ENCODE measurements around the gene CELF2.

The CELF2 gene
- 199 to 339 (median 241) reads per million in 9 experiments for total RNA-seq

DNA sequence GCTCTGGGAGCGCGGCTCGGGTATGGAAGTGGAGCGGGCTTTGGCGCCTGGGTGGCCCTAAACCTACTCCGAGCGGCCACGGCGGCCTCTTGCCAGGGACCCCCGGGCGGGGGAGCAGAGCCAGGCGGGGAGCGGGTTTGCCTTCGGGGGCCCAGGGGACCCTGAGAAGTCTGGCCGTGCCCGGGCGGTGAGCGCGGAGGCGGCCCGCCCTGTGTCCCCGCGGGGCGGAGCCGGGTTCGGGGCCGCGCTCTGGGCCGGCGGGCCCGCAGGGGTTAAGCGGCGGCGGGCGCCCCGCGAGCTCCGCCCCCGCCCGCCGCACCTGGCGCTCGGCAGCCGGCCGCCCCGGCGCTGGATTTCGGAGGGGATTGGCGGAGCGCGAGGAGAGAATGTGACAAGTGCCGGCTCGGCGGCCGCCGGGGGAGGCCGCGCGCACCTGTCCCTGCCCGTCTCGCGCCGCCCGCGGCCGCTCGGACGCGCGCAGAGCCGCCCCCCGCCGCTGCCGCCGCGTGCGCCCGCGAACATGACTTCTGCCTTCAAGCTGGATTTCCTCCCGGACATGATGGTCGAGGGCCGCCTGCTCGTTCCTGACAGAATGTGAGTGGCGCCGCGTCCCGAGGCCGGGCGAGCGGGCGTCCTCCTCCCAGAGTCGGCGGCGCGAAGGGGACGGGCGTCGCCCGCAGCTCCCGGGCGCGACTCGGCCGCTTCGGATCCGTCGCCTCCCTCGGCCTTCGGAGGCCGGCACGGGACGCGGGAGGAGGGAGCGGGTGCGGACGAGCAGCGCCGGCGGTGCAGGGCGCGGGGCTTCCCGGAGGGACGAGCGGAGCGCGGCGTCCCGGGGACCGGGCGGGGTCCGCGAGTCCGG is at the start of gene CELF2:
TSS of gene CELF2 (plus strand) at position 303 of the 862 bp plus-strand sequence. CDS start at position 521, 218 bp downstream.
- peaks cover 6% of the 10 kb centered on the region in 2 donors for H3K4me1 Mint-ChIP-seq (ENCODE audit: low read depth in 2 of 2)
- no peaks in the 10 kb centered on the region for H3K36me3 Mint-ChIP-seq (ENCODE audit: insufficient read depth)
- H3K9me3 Mint-ChIP-seq = no peaks in the 10 kb centered on the region
- DNase-seq = peak; percentile 12 to 28 (median 14)
- H3K27ac Mint-ChIP-seq = peak within 1 kb of the TSS in 1 of 2 donors; percentile 22
- peak; percentile 78 for ATAC-seq (replicated peaks)
- H3K4me3 Mint-ChIP-seq = peak within 1 kb of the TSS; percentile 66 to 67
- H3K27me3 Mint-ChIP-seq = peaks cover 68% of the 10 kb centered on the region in 2 donors

DNA sequence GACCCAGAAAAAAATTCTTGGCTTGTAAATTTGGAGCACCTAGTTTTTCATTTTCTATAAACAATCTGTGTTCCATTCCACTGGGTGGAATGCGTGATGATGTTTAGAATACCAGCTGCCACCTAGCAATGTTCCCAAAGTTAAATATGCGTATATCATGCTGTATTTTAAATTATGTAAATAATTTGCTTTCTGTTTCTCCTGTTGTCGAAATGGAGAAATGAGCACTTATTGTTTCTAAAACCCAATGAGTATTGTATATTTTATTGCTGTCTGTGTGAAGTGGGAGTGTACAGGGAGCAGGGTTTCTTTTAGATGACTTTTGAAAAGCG is 49.4 kb upstream of the CELF2 start:
- H3K4me1 Mint-ChIP-seq (ENCODE audit: low read depth in 2 of 2) = no peaks in the 10 kb centered on the region
- no peaks in the 10 kb centered on the region for H3K36me3 Mint-ChIP-seq (ENCODE audit: insufficient read depth)
- DNase-seq (no peak), ATAC-seq (replicated peaks) (no peak)
- H3K9me3 Mint-ChIP-seq = no peaks in the 10 kb centered on the region
- no peak overlapping the region for H3K27ac Mint-ChIP-seq
- peaks cover 47 to 58% of the 10 kb centered on the region in 2 donors for H3K27me3 Mint-ChIP-seq
- H3K4me3 Mint-ChIP-seq = no peak overlapping the region

DNA sequence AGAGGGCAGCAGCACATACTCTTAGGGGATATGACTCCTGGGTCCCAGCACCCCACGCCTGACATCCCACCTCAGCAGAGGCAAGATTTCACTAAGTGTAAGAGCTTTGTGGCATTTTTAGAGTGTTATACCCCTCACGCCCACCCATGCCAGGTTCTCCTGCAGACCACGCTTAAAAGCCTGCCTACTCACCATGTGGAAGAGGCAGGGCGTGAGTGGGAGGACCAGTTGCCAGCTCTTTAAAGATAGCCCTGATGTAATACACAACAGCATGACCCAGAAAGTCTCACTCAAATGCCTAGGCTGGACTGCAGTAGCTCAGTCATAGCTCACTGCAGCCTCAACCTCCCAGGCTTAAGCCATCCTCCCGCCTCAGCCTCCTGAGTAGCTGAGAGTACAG is 44.4 kb upstream of the CELF2 start:
- Mint-ChIP-seq H3K4me3 (no peak overlapping the region), H3K27me3 (peaks cover 53 to 77% of the 10 kb centered on the region in 2 donors), H3K9me3 (no peaks in the 10 kb centered on the region), H3K27ac (no peak overlapping the region), H3K36me3 (ENCODE audit: insufficient read depth) (no peaks in the 10 kb centered on the region), H3K4me1 (ENCODE audit: low read depth in 2 of 2) (peaks cover 0 to 3% of the 10 kb centered on the region in 2 donors)
- no peak for DNase-seq
- no peak for ATAC-seq (replicated peaks)

DNA sequence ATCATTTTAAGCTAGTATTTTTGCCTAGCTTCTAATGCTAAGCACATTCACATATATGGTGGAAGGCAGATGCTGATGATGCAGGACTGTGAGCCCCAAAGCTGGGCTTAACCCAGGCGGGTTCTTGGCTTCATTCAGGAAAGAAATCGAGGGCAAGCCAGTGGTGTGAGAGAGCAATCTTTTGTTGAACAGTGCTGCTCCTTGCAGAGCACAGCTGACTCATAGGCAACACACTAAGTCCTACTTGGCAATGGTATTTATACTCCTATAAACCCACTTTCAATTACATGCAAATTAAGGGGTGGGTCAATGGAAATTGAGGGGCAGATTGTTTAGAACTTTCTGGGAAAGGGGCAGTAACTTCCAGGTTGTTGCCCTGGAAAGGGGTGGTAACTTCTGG is 42.0 kb upstream of the CELF2 start:
- Mint-ChIP-seq H3K4me3 (no peak overlapping the region), H3K27ac (no peak overlapping the region), H3K4me1 (ENCODE audit: low read depth in 2 of 2) (peaks cover 0 to 3% of the 10 kb centered on the region in 2 donors), H3K9me3 (no peaks in the 10 kb centered on the region), H3K27me3 (peaks cover 63 to 79% of the 10 kb centered on the region in 2 donors), H3K36me3 (ENCODE audit: insufficient read depth) (no peaks in the 10 kb centered on the region)
- ATAC-seq (replicated peaks) = no peak
- DNase-seq = no peak

DNA sequence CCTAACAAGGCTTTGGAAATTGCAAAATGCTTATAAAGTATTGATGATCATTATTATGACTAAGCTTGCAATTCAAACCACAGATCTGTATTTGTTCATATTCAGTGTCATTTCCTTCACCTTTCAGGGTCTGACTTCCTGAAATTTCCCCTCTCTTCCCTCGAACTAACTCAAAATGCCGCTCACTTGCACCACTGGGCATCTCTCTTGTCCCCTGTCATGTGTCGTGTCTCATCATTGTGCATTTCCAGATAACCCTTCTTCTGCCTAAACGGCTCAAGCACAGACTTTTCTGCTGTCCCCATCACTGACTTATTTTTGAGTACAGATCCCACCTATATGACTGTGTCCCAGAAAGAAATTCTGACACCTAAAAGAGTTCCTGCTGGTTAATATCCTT is 41.0 kb upstream of the CELF2 start:
- Mint-ChIP-seq H3K9me3 (no peaks in the 10 kb centered on the region), H3K4me3 (no peak overlapping the region), H3K27me3 (peaks cover 58 to 74% of the 10 kb centered on the region in 2 donors), H3K27ac (no peak overlapping the region), H3K4me1 (ENCODE audit: low read depth in 2 of 2) (peaks cover 0 to 3% of the 10 kb centered on the region in 2 donors), H3K36me3 (ENCODE audit: insufficient read depth) (no peaks in the 10 kb centered on the region)
- ATAC-seq (replicated peaks) (no peak), DNase-seq (no peak)

DNA sequence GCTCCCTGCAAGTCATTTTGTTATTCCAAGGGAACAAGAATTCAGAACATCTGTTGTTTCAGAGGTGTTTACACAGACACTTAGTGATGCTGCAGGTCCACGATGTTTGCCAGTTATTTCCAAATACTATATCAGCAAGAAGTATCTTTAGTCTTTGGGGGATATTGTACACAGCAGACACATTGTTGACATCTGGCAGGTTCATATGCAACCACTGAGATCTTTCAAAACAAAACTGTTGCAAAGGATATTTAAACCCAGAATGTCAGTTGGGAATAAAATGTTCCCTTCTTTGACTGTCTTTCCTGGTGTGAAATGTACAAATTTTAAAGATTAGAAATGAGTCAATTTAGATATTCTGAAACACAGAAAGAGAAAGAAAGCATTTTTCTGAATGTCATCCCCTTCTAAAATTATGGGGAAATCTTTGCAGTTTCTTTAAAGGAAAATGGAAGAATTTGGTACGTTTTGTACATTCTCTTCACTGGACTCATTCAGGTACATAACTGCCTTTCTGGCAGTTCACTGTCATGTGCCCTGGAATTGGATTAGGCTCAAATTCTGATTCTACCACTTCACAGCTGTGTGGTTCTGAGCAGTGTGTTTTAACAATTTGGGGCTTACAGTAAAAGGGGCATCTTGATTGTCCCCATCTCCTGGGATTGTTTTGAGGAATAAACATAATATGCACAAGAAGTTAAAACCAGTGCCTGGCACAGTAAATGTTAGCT is 40.3 kb upstream of the CELF2 start:
- peaks cover 0 to 3% of the 10 kb centered on the region in 2 donors for H3K4me1 Mint-ChIP-seq (ENCODE audit: low read depth in 2 of 2)
- ATAC-seq (replicated peaks) = no peak
- H3K4me3 Mint-ChIP-seq = no peak overlapping the region
- H3K27ac Mint-ChIP-seq = no peak overlapping the region
- H3K36me3 Mint-ChIP-seq (ENCODE audit: insufficient read depth) = no peaks in the 10 kb centered on the region
- no peak for DNase-seq
- peaks cover 61 to 67% of the 10 kb centered on the region in 2 donors for H3K27me3 Mint-ChIP-seq
- H3K9me3 Mint-ChIP-seq = no peaks in the 10 kb centered on the region

DNA sequence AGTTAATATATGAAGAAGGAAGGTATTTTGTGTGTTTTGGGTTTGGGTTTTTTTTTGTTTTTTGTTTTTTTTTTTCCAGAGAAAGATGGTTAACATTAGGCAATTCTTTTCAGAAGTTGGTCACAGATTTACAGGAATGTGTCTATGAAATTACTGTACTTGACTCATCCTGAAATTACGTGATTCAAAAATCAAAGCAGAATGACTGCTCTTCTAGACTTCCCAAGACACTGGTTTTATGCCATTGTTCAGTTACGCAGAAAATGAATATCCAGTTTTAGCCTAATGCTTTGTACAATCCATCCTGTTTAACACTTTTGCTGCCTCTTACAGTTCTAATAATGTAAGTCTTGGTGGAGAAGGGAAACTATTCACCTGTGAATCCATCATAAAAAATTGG is 39.7 kb upstream of the CELF2 start:
- peaks cover 0 to 3% of the 10 kb centered on the region in 2 donors for H3K4me1 Mint-ChIP-seq (ENCODE audit: low read depth in 2 of 2)
- no peaks in the 10 kb centered on the region for H3K36me3 Mint-ChIP-seq (ENCODE audit: insufficient read depth)
- DNase-seq (no peak), ATAC-seq (replicated peaks) (no peak)
- no peaks in the 10 kb centered on the region for H3K9me3 Mint-ChIP-seq
- H3K27ac Mint-ChIP-seq = no peak overlapping the region
- peaks cover 58 to 61% of the 10 kb centered on the region in 2 donors for H3K27me3 Mint-ChIP-seq
- no peak overlapping the region for H3K4me3 Mint-ChIP-seq

DNA sequence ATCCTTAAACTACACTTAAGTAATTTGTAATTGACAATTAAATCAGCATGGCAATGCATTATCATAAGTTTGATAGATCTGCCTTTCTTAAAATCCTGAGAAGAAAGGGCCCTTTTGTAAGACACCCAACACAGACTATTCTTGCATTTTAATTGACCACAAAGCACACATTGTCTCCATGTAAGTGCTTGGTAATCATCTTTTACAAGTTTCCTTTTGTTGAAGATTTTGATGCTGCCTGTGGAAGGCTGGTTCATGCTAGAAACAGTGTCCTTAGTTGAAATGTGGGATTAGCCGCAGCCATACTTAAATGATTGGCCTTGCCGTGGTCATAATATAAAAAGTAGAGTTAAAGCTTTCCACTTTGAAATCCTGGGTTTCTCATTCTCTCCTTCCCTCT is 32.3 kb upstream of the CELF2 start:
- DNase-seq (no peak), ATAC-seq (replicated peaks) (no peak)
- H3K9me3 Mint-ChIP-seq = no peaks in the 10 kb centered on the region

DNA sequence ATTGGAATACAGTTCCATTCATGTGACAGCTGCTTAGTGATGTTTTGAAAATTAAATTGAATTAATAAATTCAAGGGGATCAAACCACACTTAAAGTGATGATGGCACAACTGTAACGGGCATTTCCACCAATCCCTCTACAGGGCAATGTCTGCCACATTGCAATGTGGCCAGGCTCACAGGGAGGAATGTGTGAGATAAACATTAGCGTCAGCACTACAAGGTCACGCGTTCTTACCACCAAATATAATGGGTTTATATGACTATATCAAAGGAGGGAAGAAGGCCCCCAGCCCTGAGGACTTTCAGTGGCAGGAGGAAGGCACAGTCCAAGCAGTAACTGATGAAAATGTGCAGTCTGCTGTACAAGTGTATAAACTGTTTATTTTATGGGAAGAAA is 31.1 kb upstream of the CELF2 start:
- Mint-ChIP-seq H3K9me3 (no peaks in the 10 kb centered on the region), H3K4me1 (ENCODE audit: low read depth in 2 of 2) (no peaks in the 10 kb centered on the region), H3K4me3 (no peak overlapping the region), H3K27ac (no peak overlapping the region), H3K27me3 (peaks cover 28 to 37% of the 10 kb centered on the region in 2 donors), H3K36me3 (ENCODE audit: insufficient read depth) (no peaks in the 10 kb centered on the region)
- DNase-seq = no peak
- ATAC-seq (replicated peaks) = no peak

More for the DNA sequence above, 32.3 kb upstream of the CELF2 start:
- Mint-ChIP-seq H3K4me3 (no peak overlapping the region), H3K36me3 (ENCODE audit: insufficient read depth) (no peaks in the 10 kb centered on the region), H3K27ac (no peak overlapping the region), H3K27me3 (peaks cover 26 to 33% of the 10 kb centered on the region in 2 donors), H3K4me1 (ENCODE audit: low read depth in 2 of 2) (no peaks in the 10 kb centered on the region)

DNA sequence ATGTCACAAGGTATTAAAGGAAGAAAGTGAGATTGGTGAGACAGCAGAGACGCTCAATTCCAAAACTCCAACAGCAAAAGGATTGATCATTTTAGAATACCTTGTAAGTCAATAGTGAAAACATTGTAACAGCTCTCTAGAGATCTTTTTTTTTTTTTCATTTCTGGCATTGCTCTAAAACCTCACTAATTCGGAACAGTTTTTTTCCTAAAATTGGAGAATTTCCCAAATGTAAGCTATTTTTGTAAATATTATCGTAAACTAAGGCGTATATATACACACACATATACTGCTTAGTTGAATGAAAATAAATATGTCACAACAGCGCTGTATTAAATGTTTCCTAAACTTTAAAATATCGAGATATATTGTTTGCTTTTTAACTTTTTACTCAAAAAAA is 30.6 kb upstream of the CELF2 start:
- H3K9me3 Mint-ChIP-seq = no peaks in the 10 kb centered on the region
- peaks cover 33 to 42% of the 10 kb centered on the region in 2 donors for H3K27me3 Mint-ChIP-seq
- no peak overlapping the region for H3K4me3 Mint-ChIP-seq
- no peak overlapping the region for H3K27ac Mint-ChIP-seq
- ATAC-seq (replicated peaks) (no peak), DNase-seq (no peak)
- no peaks in the 10 kb centered on the region for H3K4me1 Mint-ChIP-seq (ENCODE audit: low read depth in 2 of 2)
- H3K36me3 Mint-ChIP-seq (ENCODE audit: insufficient read depth) = no peaks in the 10 kb centered on the region

DNA sequence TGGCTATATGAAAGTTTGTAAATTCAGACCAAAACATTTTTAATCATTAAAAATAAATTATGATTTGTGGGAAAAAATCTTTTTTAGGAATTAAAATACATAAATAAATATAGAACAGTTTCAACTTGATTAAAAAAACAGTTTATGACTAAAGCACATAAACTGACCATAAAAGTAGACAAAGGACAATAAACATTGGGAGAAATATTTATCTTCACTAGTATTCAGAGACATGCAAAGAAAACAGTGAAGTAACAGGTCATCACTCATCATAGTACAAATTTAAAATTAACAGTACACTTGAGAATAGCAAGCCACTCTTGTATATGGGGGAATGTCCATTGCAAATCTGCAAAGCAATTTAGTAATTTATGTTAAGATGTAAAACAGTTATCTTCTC is 28.0 kb upstream of the CELF2 start:
- Mint-ChIP-seq H3K27ac (no peak overlapping the region), H3K4me1 (ENCODE audit: low read depth in 2 of 2) (no peaks in the 10 kb centered on the region), H3K27me3 (peaks cover 54 to 56% of the 10 kb centered on the region in 2 donors), H3K9me3 (no peaks in the 10 kb centered on the region), H3K4me3 (no peak overlapping the region), H3K36me3 (ENCODE audit: insufficient read depth) (no peaks in the 10 kb centered on the region)
- ATAC-seq (replicated peaks) (no peak), DNase-seq (no peak)

DNA sequence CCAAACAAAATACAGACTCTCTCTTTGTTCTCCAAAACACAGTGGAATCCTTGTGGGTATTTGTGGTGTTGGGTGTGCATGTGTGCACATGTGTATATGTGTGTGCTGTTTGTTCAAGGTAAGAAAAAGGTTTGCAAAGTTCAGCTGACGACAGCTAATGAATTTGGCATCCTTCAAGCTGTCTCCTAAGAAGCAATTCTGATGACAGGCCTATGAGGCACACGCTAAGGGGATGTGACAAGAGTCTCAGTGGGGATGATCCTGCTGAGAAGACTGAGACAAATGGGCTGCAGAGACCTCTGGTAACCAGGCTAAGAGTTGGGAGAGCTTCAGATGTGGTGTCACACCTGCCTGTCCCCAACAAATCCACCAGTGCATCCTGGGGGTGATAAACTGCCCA is 26.5 kb upstream of the CELF2 start:
- H3K27ac Mint-ChIP-seq = no peak overlapping the region
- H3K4me1 Mint-ChIP-seq (ENCODE audit: low read depth in 2 of 2) = no peaks in the 10 kb centered on the region
- H3K9me3 Mint-ChIP-seq = no peaks in the 10 kb centered on the region
- H3K27me3 Mint-ChIP-seq = peaks cover 64 to 66% of the 10 kb centered on the region in 2 donors
- H3K36me3 Mint-ChIP-seq (ENCODE audit: insufficient read depth) = no peaks in the 10 kb centered on the region
- DNase-seq (no peak), ATAC-seq (replicated peaks) (no peak)
- H3K4me3 Mint-ChIP-seq = no peak overlapping the region

DNA sequence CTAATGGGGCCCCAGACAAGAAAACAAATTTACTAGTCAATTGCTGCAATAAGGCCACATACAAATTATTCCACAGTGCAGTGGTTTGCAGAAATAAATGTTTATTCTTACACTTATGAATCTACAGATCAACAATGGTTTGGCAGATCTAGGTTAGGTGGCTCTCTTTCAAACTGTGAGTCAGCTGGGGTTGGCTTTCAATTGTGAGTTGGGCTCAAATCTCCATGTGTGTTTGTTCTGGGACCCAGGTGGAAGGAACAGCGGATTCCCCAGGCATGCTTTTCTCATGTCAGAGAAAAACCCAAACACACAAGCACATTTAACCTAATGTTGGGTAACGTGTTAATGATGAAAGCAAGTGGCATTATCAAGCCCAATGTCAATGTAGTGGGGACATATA is 25.6 kb upstream of the CELF2 start:
- ATAC-seq (replicated peaks) (no peak), DNase-seq (no peak)
- H3K9me3 Mint-ChIP-seq = no peaks in the 10 kb centered on the region
- H3K27me3 Mint-ChIP-seq = peaks cover 64 to 69% of the 10 kb centered on the region in 2 donors
- H3K27ac Mint-ChIP-seq = no peak overlapping the region
- H3K36me3 Mint-ChIP-seq (ENCODE audit: insufficient read depth) = no peaks in the 10 kb centered on the region
- no peak overlapping the region for H3K4me3 Mint-ChIP-seq
- H3K4me1 Mint-ChIP-seq (ENCODE audit: low read depth in 2 of 2) = no peaks in the 10 kb centered on the region
